Large intestine (tissue), 3 donors: ENCODE results near the gene TMPRSS5. TPM values are rescaled to one million over a fixed set of nuclear protein-coding genes. Genes with fewer than 3 reads are reported as not detected.

Experiments used
- DNase-seq, 2 donors: peaks; one replicate each; pipeline versions ENCODE4 v3.0.0 to v3.0.0-alpha.2; 2013
- H3K27ac ChIP-seq: one replicate; pipeline ENCODE4 v1.5.1; 2013; ENCODE audit warnings: low read length
- H3K27me3 ChIP-seq: 2 replicates; pipeline ENCODE4 v1.6.1; 2013; ENCODE audit warnings: low read length; ENCODE audit not compliant: control insufficient read depth, insufficient read depth
- H3K36me3 ChIP-seq: 2 replicates; pipeline ENCODE4 v1.6.1; 2013; ENCODE audit warnings: low read length; ENCODE audit not compliant: control insufficient read depth, insufficient read depth
- H3K4me1 ChIP-seq: one replicate; pipeline ENCODE4 v1.6.1; 2013; ENCODE audit warnings: low read length; ENCODE audit not compliant: control insufficient read depth, insufficient read depth
- H3K4me3 ChIP-seq: one replicate; pipeline ENCODE4 v1.5.1; 2013; ENCODE audit warnings: low read length
- H3K9me3 ChIP-seq: one replicate; pipeline ENCODE4 v1.6.1; 2013; ENCODE audit warnings: mild to moderate bottlenecking, low read depth, low read length, moderate library complexity; ENCODE audit not compliant: control insufficient read depth
- WGBS: methylation state at CpG from one replicate; pipeline ENCODE4 v1.1.5; 2013; ENCODE audit warnings: low lambda C conversion rate; ENCODE audit not compliant: insufficient coverage; 5-methylcytosine and 5-hydroxymethylcytosine counted together
- polyA plus RNA-seq: library from polyadenylated mRNA; unstranded; fragments of 120-200 nt; gene quantifications from one replicate; pipeline ENCODE4 v1.2.1, GENCODE V29; 2013

The TMPRSS5 gene
- polyA plus RNA-seq, 1 donor, result 0.75 TPM

DNA sequence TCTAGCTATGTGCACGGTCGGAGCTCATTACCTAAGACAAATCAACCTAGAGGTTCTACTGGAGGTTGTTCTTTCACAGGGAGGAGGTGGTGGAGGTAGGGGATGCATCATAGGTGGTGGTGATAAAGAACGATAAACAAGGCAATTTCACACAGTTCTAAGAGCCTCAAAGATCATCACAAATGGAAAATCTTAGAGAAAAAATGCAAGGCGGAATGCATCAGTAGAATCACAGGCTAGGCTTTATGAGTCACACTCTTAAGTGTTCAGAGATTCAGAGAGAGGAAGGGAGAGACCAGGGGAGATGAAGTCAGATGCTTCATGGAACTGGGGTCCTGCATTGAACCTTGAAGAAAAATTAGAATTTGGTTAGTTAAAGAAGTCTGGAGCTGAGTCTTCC is 58.3 kb downstream of the TMPRSS5 start:
- no peak overlapping the region for H3K27ac ChIP-seq
- no peaks in the 10 kb centered on the region for H3K36me3 ChIP-seq
- H3K27me3 ChIP-seq, result no peaks in the 10 kb centered on the region
- H3K4me3 ChIP-seq, result no peak overlapping the region
- H3K4me1 ChIP-seq, result peaks cover 2% of the 10 kb centered on the region
- H3K9me3 ChIP-seq, result peaks cover 6% of the 10 kb centered on the region
- no peak for DNase-seq
- WGBS, result 83% methylated on average over 1 of the region's 4 CpGs

DNA sequence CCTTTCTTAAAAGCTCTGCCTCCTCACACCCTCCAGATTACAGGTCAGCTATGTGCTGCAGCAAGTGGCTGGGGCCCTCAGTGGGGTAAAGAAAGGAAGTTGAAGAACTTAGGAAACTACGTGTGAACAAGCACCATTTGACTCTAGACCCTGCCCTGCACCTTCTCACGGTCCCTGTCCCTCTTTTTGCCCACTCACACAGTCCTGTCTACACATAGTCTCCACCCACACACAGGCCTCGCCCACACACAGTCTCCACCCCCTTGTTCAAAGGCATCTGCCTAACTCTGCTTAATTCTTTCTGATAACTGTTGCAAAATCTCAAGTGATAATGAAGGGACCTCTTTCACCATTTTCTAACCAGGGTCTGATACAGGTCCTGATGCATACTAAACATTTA is 59.0 kb downstream of the TMPRSS5 start:
- Histone ChIP-seq H3K27me3 (no peaks in the 10 kb centered on the region), H3K36me3 (no peaks in the 10 kb centered on the region), H3K4me1 (peaks cover 2% of the 10 kb centered on the region), H3K27ac (no peak overlapping the region), H3K4me3 (no peak overlapping the region), H3K9me3 (peaks cover 6% of the 10 kb centered on the region)
- DNase-seq, result peak in 1 of 2 donors; percentile 30
- WGBS, result no CpG with 5 or more reads among the region's 3 CpGs

DNA sequence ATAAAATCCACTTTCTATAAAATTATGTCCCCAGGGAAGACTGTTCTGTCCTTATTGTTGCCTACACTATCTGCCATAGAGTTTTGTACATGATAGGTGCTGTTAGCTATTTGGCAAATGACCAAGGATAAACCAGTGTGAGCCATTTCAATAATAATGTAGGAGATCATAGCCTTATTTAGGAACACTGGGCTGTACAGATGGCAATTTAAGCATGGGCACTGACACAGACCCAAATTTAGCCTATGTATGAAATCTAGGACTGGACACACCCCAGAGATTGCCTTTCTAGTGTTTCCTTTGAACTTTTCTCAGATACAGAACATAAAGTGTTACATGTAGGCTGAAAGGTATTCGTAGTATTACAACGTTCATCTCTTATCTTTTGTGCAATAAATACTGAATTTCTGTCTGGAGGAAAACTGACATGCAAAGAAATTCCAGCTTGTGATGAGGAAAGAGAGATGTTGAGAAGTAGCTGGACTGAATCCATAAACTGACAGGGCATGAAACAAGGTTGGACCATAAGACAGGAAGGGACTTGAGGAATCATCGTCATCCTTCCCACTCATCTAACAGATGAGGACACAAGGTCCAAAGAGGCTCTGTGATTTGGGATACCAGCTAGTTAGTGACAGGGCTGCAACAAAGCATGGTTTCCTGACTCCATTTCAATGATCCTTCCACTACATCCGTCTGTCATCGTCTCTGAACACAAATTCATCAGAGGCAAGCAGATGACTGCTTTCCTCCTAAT is 60.3 kb downstream of the TMPRSS5 start:
- H3K27ac ChIP-seq, result no peak overlapping the region
- DNase-seq, result peak in 1 of 2 donors; percentile 55
- H3K36me3 ChIP-seq, result no peaks in the 10 kb centered on the region
- H3K9me3 ChIP-seq, result peaks cover 6% of the 10 kb centered on the region
- H3K27me3 ChIP-seq, result no peaks in the 10 kb centered on the region
- 80% methylated on average over 1 of the region's 5 CpGs for WGBS
- peaks cover 2% of the 10 kb centered on the region for H3K4me1 ChIP-seq
- no peak overlapping the region for H3K4me3 ChIP-seq

DNA sequence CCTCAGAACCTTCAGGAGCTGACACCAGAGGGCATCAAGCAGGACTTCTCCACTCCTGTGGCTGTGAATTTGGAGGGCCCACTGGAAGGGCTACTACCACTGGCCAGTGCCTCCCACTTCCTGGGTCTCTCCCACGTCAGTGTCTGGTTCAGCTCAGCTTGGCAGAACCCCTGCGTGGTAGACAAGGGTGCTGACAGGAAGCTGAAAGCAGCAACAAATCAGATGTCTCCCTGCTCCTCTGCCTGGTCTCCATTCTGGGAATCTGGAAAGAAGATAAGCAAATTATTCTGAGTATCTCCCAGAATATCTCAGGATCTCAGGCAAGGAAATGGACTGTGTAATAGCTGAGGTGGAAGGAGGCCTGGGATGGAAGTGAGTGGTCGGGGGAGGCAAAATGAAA is 61.5 kb downstream of the TMPRSS5 start:
- H3K27ac ChIP-seq, result no peak overlapping the region
- WGBS, result no CpG with 5 or more reads among the region's 3 CpGs

DNA sequence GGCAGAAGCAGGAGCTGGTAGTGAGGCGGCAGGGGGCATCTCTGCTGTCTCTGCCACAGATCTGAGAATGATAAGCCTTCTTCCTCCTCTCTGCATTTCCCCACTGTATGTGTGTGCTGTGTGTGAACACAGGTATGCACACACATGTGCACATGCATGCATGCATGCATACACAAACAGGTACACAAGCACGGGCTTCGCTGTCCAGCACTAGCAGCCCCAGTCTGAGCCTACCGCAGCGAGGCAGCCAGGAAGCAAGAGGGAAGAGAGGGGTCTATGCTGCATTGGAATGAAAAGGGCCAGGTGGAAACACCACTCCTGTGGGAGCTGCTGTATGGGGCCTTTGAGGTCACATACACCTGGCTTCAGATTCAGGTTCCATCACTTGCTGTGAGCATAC is 62.4 kb downstream of the TMPRSS5 start:
- Histone ChIP-seq H3K9me3 (no peaks in the 10 kb centered on the region), H3K4me1 (peaks cover 2% of the 10 kb centered on the region), H3K27ac (no peak overlapping the region), H3K36me3 (no peaks in the 10 kb centered on the region), H3K4me3 (no peak overlapping the region), H3K27me3 (no peaks in the 10 kb centered on the region)
- no peak for DNase-seq
- no CpG with 5 or more reads among the region's 5 CpGs for WGBS

More for the DNA sequence above, 61.5 kb downstream of the TMPRSS5 start:
- no peak for DNase-seq
- Histone ChIP-seq H3K9me3 (peaks cover 5% of the 10 kb centered on the region), H3K4me1 (peaks cover 2% of the 10 kb centered on the region), H3K36me3 (no peaks in the 10 kb centered on the region), H3K4me3 (no peak overlapping the region), H3K27me3 (no peaks in the 10 kb centered on the region)

DNA sequence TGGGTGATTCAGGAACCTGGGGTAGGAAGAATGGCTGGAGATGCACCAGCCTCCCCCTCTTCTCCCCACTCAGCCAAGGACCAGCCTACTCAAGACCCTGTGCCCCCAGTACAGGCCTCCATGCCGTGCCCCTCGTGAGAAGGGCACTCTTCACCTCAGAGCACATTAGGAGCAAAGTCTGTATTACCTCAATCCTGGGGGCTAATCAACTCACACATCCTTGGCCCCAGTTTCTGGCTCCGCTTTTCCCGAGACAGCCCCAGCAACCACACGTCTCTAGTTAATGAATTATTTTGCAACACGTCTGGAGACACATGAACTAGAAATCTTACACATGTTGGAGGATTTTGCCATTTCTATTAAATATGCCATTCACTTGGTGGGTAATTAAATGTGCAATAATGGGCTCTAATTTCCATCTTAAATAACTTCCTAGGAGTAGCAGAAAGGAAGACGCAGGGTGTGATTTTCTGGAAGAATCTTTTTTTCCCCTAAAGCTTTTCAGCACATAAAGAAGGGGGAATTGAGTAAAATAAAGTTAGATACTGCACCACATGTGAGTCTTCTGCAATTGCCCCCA is 63.0 kb downstream of the TMPRSS5 start:
- Histone ChIP-seq H3K9me3 (no peaks in the 10 kb centered on the region), H3K36me3 (no peaks in the 10 kb centered on the region), H3K4me3 (no peak overlapping the region), H3K27ac (no peak overlapping the region), H3K4me1 (peaks cover 2% of the 10 kb centered on the region), H3K27me3 (no peaks in the 10 kb centered on the region)
- 100% methylated on average over 1 of the region's 7 CpGs for WGBS
- peak; percentile 31 to 72 for DNase-seq

DNA sequence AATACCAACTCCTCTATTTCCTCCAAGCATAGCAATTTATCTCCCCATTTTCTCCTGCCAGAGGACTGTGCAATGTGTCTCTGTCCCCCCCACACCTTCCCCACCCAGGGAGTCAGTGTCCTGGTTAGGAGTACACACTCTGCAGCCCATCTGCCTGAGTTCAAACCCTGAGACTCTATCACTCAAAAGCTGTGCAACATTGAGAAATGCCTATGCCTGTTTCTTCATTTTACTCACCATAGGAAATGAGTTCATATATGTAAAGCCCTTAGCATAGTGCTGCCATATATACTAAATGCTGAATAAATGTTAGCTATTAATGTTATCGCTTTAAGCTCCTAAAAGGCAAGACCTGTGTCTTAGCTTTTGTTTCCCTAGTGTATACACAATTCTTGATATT is 64.0 kb downstream of the TMPRSS5 start:
- WGBS, result no CpG with 5 or more reads among the region's 1 CpG
- Histone ChIP-seq H3K27me3 (no peaks in the 10 kb centered on the region), H3K36me3 (no peaks in the 10 kb centered on the region)

DNA sequence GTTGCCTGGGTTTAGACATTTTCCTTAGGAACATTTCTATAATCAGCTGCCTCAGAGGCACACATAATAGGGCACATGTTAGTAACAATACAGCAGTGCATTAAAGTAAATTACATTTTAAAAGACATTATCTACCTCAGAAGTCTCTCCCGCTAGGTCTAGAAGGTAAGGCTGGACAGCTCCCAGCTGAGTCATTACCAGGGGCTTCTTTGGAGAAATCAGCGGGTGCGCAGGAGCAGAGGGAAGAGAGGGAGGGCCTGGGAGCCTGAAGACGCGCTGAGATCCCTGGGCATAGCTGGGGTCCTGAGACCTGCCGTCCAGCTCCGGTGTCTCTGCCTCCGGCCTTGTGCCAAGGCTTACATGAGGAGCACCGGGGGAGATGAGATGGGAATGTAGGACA is 67.7 kb downstream of the TMPRSS5 start:
- no peak for DNase-seq

More for the DNA sequence above, 64.0 kb downstream of the TMPRSS5 start:
- H3K4me1 ChIP-seq, result peaks cover 2% of the 10 kb centered on the region
- DNase-seq, result no peak
- H3K9me3 ChIP-seq, result peaks cover 2% of the 10 kb centered on the region
- no peak overlapping the region for H3K27ac ChIP-seq
- H3K4me3 ChIP-seq, result no peak overlapping the region

DNA sequence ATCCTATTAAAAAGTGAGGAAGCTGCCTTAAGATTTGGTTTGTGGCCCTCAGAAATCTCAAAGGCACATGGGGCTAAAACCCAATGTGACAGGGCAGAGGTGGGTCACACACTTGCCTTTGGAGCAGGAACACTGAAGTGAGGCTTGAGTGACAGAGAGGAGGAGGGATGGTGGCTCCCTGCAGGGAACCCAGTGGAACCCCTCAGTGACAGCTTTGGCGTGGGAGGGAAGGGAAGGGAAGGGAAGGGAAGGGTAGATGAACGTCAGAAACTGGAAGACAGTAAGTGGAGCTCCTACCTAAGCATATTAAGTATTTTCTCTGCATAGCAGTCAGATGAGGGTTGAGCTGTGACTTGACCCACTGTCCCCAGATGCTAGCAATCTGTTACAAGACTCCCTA is 68.5 kb downstream of the TMPRSS5 start:
- peaks cover 2% of the 10 kb centered on the region for H3K9me3 ChIP-seq
- WGBS, result 100% methylated on average over 1 of the region's 2 CpGs
- no peak for DNase-seq
- H3K27me3 ChIP-seq, result no peaks in the 10 kb centered on the region
- no peak overlapping the region for H3K27ac ChIP-seq
- no peaks in the 10 kb centered on the region for H3K36me3 ChIP-seq
- no peaks in the 10 kb centered on the region for H3K4me1 ChIP-seq
- no peak overlapping the region for H3K4me3 ChIP-seq

More for the DNA sequence above, 67.7 kb downstream of the TMPRSS5 start:
- H3K9me3 ChIP-seq, result peaks cover 2% of the 10 kb centered on the region
- H3K27ac ChIP-seq, result no peak overlapping the region
- no peaks in the 10 kb centered on the region for H3K27me3 ChIP-seq
- no peaks in the 10 kb centered on the region for H3K4me1 ChIP-seq
- WGBS, result no CpG with 5 or more reads among the region's 9 CpGs
- H3K4me3 ChIP-seq, result no peak overlapping the region
- no peaks in the 10 kb centered on the region for H3K36me3 ChIP-seq
